ENCODE data around the gene MRPS9. TPM values are rescaled to one million over a fixed set of nuclear protein-coding genes. Genes with fewer than 3 reads are reported as not detected.

Gene MRPS9
- total and polyA plus RNA-seq, 3 donors from 2014 or later: 28.6 to 59.6 (median 30.5) TPM

DNA sequence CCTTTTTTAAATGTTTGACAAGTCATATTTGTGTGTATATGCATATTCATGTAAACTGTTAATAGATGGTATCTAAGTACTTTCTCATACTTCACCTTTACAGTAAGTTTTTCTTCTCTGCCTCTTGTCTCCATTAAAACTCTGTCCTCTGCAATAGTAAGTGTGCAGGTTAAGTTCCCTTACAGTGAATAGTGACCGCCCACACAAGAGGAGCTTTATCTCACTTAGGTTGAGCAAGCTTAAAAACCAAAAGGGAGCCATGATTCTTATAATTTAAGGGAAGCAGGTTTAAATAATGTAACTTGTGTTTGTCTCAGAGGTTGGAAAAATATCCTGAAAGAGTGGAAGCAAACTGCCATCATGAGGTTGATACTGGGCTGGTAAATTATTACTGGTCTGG is 61.3 kb downstream of the MRPS9 start:
- no peaks in the 10 kb centered on the region for H3K36me3 ChIP-seq (ENCODE audit: low read depth, missing control alignments)
- no peaks in the 10 kb centered on the region for H3K9me3 ChIP-seq
- intact Hi-C loops (cut with DNase I; ENCODE audit: low total_unique reads): no loop called here

DNA sequence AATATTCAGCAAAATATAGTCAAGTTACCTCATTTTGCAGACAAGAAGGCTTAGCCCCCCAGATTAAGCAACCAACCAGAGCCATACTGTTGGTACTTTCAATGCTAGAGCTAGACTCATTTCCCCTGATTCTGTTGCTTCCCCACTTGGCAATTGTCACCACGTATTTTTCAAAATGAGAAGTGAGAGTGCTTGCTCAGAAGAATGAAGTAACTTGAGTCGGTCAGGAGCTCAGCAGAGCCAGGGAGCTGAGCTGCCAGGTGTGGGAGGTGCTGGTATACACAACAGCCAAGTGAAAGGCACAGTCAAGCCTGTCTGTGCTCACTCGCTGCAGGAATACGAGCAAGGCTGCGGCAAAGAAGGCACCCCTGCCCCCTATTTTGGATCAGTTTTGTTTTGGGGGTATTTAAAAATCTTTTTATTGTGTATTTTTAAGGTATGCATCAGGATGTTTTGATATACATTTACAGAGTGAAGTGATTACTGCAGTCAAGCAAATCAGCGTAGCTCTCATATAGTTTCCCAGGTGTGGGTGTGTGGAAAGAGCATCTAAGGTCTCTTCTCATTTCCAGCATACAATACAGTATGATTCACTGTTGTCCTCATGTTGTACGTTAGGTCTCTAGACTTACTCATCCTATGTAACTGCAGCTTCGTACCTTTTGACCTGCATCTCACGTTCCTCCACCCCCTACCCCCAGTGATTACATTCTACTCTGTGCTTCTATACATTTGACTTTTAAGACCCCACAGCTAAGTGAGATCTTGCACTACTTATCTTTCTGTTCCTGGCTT is 62.4 kb downstream of the MRPS9 start:
- no peak for DNase-seq
- no peaks in the 10 kb centered on the region for H3K36me3 ChIP-seq (ENCODE audit: low read depth, missing control alignments)
- 80 to 94% methylated on average over 9 of the region's 9 CpGs for WGBS, 2 donors

More for the DNA sequence above, 61.3 kb downstream of the MRPS9 start:
- WGBS, 2 donors: 87 to 95% methylated on average over 1 of the region's 1 CpG
- TF ChIP-seq POLR2A (IDR thresholded peaks at IDR 0.05): no peak
- TF ChIP-seq, protein P1, sequence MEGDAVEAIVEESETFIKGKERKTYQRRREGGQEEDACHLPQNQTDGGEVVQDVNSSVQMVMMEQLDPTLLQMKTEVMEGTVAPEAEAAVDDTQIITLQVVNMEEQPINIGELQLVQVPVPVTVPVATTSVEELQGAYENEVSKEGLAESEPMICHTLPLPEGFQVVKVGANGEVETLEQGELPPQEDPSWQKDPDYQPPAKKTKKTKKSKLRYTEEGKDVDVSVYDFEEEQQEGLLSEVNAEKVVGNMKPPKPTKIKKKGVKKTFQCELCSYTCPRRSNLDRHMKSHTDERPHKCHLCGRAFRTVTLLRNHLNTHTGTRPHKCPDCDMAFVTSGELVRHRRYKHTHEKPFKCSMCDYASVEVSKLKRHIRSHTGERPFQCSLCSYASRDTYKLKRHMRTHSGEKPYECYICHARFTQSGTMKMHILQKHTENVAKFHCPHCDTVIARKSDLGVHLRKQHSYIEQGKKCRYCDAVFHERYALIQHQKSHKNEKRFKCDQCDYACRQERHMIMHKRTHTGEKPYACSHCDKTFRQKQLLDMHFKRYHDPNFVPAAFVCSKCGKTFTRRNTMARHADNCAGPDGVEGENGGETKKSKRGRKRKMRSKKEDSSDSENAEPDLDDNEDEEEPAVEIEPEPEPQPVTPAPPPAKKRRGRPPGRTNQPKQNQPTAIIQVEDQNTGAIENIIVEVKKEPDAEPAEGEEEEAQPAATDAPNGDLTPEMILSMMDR (IDR thresholded peaks at IDR 0.05): no peak
- H3K4me1 ChIP-seq: no peaks in the 10 kb centered on the region
- no peak overlapping the region for H3K27ac ChIP-seq
- DNase-seq: no peak
- H3K27me3 ChIP-seq: no peaks in the 10 kb centered on the region
- no peak overlapping the region for H3K4me3 ChIP-seq

DNA sequence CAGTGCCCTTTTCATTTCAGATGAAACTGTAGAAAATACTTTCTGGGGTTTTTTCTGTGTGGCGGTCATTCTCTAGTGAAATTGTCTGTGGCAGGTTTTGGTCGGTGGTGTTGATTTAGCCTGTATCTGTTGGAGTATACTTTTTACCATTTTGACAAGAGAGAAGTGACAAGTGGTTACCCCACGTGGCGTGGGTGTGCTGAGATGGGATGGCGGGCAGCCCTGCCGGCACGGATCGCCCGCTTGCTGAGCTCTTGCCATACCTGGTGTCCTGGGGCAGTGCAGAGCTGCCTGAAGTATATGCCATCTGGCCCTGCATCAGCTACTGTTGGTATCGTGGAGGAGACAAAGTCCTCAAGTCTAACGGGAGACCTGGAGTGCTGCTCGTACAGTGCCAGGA is 64.1 kb downstream of the MRPS9 start:
- Histone ChIP-seq H3K27ac (no peak overlapping the region), H3K9me3 (no peaks in the 10 kb centered on the region), H3K36me3 (ENCODE audit: low read depth, missing control alignments) (no peaks in the 10 kb centered on the region), H3K27me3 (no peaks in the 10 kb centered on the region), H3K4me1 (no peaks in the 10 kb centered on the region), H3K4me3 (no peak overlapping the region)
- TF ChIP-seq POLR2A (IDR thresholded peaks at IDR 0.05): no peak
- TF ChIP-seq, protein P1 (IDR thresholded peaks at IDR 0.05): no peak
- intact Hi-C loops (cut with DNase I; ENCODE audit: low total_unique reads): no loop called here
- no peak for DNase-seq
- WGBS, 2 donors: 76 to 82% methylated on average over 12 of the region's 12 CpGs

More for the DNA sequence above, 62.4 kb downstream of the MRPS9 start:
- H3K27ac ChIP-seq: no peak overlapping the region
- no peaks in the 10 kb centered on the region for H3K9me3 ChIP-seq
- H3K4me3 ChIP-seq: no peak overlapping the region
- intact Hi-C loops (cut with DNase I; ENCODE audit: low total_unique reads): no loop called here
- TF ChIP-seq, protein P1 (IDR thresholded peaks at IDR 0.05): no peak
- TF ChIP-seq POLR2A (IDR thresholded peaks at IDR 0.05): no peak
- H3K27me3 ChIP-seq: no peaks in the 10 kb centered on the region
- H3K4me1 ChIP-seq: no peaks in the 10 kb centered on the region

DNA sequence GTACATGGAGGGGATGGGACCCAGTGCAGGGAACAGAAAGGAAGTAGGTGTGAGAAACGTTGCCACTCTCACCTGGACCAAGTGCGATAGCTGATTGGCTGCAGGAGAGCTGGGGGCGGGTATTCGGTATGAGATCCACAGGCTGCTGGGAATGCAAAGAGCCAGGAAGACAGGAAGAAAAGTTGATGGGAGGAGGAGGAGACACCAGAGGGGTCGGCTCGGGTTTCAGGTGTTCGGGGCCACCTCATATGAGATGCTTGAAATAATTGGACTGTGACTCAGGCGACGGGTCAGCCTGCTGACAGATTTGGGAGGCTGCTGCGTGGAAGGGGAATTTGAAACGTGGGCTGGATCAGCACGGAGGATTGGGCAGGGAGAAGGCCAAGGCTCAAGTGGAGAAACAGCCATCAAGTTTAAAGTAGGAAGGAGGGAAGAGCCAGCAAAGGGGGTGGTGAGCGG is 65.1 kb downstream of the MRPS9 start:
- Histone ChIP-seq H3K27me3 (no peaks in the 10 kb centered on the region), H3K9me3 (no peaks in the 10 kb centered on the region), H3K4me3 (no peak overlapping the region), H3K36me3 (ENCODE audit: low read depth, missing control alignments) (no peaks in the 10 kb centered on the region), H3K27ac (no peak overlapping the region), H3K4me1 (no peaks in the 10 kb centered on the region)
- WGBS, 2 donors: 27 to 39% methylated on average over 13 of the region's 13 CpGs
- TF ChIP-seq, protein P1 (IDR thresholded peaks at IDR 0.05): no peak
- no peak for TF ChIP-seq POLR2A (IDR thresholded peaks at IDR 0.05)
- DNase-seq: no peak
- intact Hi-C loops (cut with DNase I; ENCODE audit: low total_unique reads): no loop called here

DNA sequence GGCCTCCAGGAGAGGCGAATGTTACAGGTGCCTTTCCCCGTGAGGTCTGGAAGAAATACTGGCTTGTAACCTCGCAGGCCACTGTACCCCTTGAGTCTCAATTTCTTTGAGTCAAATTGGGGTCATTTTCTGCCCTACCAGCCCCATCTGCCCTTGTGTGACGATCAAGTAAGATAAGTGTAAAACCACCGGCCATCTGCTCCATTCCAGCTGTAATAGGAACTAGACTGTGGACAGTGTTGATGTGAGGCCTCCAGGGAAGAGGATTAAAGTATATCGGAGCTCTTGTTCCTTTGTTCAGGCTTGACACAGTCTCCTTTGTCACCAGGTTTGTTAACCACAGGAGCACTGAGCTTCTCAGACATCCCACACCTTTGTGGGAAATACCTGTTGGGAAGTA is 65.6 kb downstream of the MRPS9 start:
- TF ChIP-seq POLR2A (IDR thresholded peaks at IDR 0.05): no peak
- TF ChIP-seq, protein P1 (IDR thresholded peaks at IDR 0.05): no peak
- intact Hi-C loops (cut with DNase I; ENCODE audit: low total_unique reads): no loop called here
- no peak for DNase-seq
- H3K27me3 ChIP-seq: no peaks in the 10 kb centered on the region
- WGBS, 2 donors: 59 to 69% methylated on average over 6 of the region's 6 CpGs
- no peaks in the 10 kb centered on the region for H3K4me1 ChIP-seq
- no peaks in the 10 kb centered on the region for H3K36me3 ChIP-seq (ENCODE audit: low read depth, missing control alignments)
- no peak overlapping the region for H3K4me3 ChIP-seq
- no peak overlapping the region for H3K27ac ChIP-seq
- no peaks in the 10 kb centered on the region for H3K9me3 ChIP-seq

All from testis (tissue), 3 donors.